HEK293T (cell line): ENCODE data around the gene RNF10.

Source experiments
- CTCF ChIA-PET: fragments of 350-600 bp; formaldehyde crosslinking; extraction: SDS; loops from one replicate; lab custom pipeline; 2021; ENCODE audit warnings: antibody characterized with exemption, inconsistent platforms; lab: Yijun Ruan, JAX
- POLR2A ChIA-PET: fragments of 350-600 bp; formaldehyde crosslinking; extraction: SDS; loops from one replicate; lab custom pipeline; 2020; ENCODE audit warnings: antibody characterized with exemption, inconsistent platforms; lab: Yijun Ruan, JAX
- DNase-seq: peaks from one replicate; pipeline ENCODE4 v3.0.0; 2012; ENCODE audit warnings: mixed read lengths; ENCODE audit errors: extremely low spot score
- ARNT ChIP-seq: fragments of 450-650 bp; IDR thresholded peaks from 2 replicates; pipeline ENCODE4 v1.6.1; 2017; ENCODE audit warnings: mild to moderate bottlenecking
- BHLHE40 ChIP-seq: fragments of 450-650 bp; IDR thresholded peaks from 2 replicates; pipeline ENCODE4 v1.6.1; 2016; ENCODE audit warnings: mild to moderate bottlenecking, moderate library complexity, borderline replicate concordance
- CTBP1 ChIP-seq: fragments of 450-650 bp; IDR thresholded peaks from 2 replicates; pipeline ENCODE4 v1.6.1; 2016; ENCODE audit warnings: borderline replicate concordance
- ELF4 ChIP-seq: fragments of 450-650 bp; IDR thresholded peaks from 2 replicates; pipeline ENCODE4 v1.6.1; 2017; ENCODE audit warnings: antibody characterized with exemption
- FOXA1 ChIP-seq: fragments of 450-650 bp; IDR thresholded peaks from 2 replicates; pipeline ENCODE4 v1.6.1; 2016; ENCODE audit warnings: mild to moderate bottlenecking
- FOXK2 ChIP-seq: fragments of 450-650 bp; IDR thresholded peaks from 2 replicates; pipeline ENCODE4 v1.6.1; 2016; ENCODE audit warnings: mild to moderate bottlenecking
- FOXM1 ChIP-seq: fragments of 450-650 bp; IDR thresholded peaks from 2 replicates; pipeline ENCODE4 v1.6.1; 2017; ENCODE audit warnings: mild to moderate bottlenecking, borderline replicate concordance
- HDGF ChIP-seq: fragments of 450-650 bp; IDR thresholded peaks from 2 replicates; pipeline ENCODE4 v1.6.1; 2017; ENCODE audit warnings: antibody characterized with exemption, borderline replicate concordance
- L3MBTL2 ChIP-seq: fragments of 450-650 bp; conservative IDR thresholded peaks from 2 replicates; pipeline ENCODE4 v1.6.1; 2016; ENCODE audit warnings: mild to moderate bottlenecking
- LEF1 ChIP-seq: fragments of 450-650 bp; IDR thresholded peaks from 2 replicates; pipeline ENCODE4 v1.6.1; 2017; ENCODE audit warnings: mild to moderate bottlenecking, borderline replicate concordance
- NFRKB ChIP-seq: fragments of 450-650 bp; IDR thresholded peaks from 2 replicates; pipeline ENCODE4 v1.6.1; 2016; ENCODE audit warnings: mild to moderate bottlenecking, moderate library complexity
- PKNOX1 ChIP-seq: fragments of 450-650 bp; IDR thresholded peaks from 2 replicates; pipeline ENCODE4 v1.6.1; 2016
- SP1 ChIP-seq: fragments of 450-650 bp; IDR thresholded peaks from 2 replicates; pipeline ENCODE4 v1.6.1; 2017
- SUZ12 ChIP-seq: fragments of 450-650 bp; IDR thresholded peaks from 2 replicates; pipeline ENCODE4 v1.6.1; 2016; ENCODE audit warnings: mild to moderate bottlenecking
- TARDBP ChIP-seq: fragments of 450-650 bp; IDR thresholded peaks from 2 replicates; pipeline ENCODE4 v1.6.1; 2016
- ZNF384 ChIP-seq: fragments of 450-650 bp; IDR thresholded peaks from 2 replicates; pipeline ENCODE4 v1.6.1; 2016

RNF10 gene

GRCh38 chr12:120542166-120542565 lies 8.0 kb downstream of the RNF10 start:
- TF ChIP-seq BHLHE40 (no peak), PKNOX1 (no peak), FOXK2 (no peak), ELF4 (no peak), CTBP1 (no peak), TARDBP (no peak), HDGF (no peak), ARNT (no peak), SUZ12 (no peak), SP1 (no peak), ZNF384 (no peak), LEF1 (no peak), NFRKB (no peak), L3MBTL2 (no peak), FOXA1 (no peak), FOXM1 (no peak)
- no peak for DNase-seq
- ChIA-PET CTCF (no interaction called here), POLR2A (no interaction called here)

GRCh38 chr12:120544691-120545090 lies 10.5 kb downstream of the RNF10 start:
- no peak for TF ChIP-seq ZNF384
- TF ChIP-seq FOXM1: no peak
- TF ChIP-seq ARNT: no peak
- TF ChIP-seq PKNOX1: 0 out of 2 replicates have a peak, but pooled peaks have one; percentile 2
- no peak for TF ChIP-seq SUZ12
- TF ChIP-seq LEF1: no peak
- TF ChIP-seq ELF4: no peak
- ChIA-PET POLR2A (no interaction called here), CTCF (no interaction called here)
- DNase-seq: no peak

GRCh38 chr12:120546050-120546386 lies 11.9 kb downstream of the RNF10 start:
- no peak for TF ChIP-seq FOXM1
- TF ChIP-seq SP1: no peak
- TF ChIP-seq FOXA1: no peak
- no peak for TF ChIP-seq TARDBP
- TF ChIP-seq NFRKB: no peak
- no peak for TF ChIP-seq L3MBTL2
- no peak for TF ChIP-seq LEF1
- TF ChIP-seq SUZ12: no peak
- TF ChIP-seq HDGF: no peak
- TF ChIP-seq ELF4: no peak
- no peak for TF ChIP-seq CTBP1
- POLR2A ChIA-PET: no interaction called here
- CTCF ChIA-PET: interaction anchor here (0.6 to 0.8 kb wide), 2 partner anchors 10 to 21 kb away, joined by 3 to 4 read pairs; no protein-coding TSS in a partner anchor
- DNase-seq: no peak

DNA sequence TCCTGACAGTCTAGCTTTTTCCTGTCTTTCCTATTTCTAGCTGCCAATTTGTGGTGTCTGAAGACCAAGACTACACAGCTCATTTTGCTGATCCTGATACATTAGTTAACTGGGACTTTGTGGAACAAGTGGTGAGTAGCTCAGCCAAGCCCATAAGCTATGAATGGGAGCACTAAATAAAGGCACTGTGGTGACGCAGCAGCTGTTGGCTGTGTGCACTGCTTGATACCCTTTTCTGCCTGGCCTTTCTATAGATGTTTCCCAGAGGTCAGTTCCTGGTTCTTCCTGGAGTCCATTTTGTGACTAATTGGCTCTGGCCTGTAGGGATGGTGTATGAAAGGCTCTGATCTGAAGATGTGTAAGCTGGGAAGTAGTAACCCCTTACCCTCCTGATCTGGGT lies 20.5 kb downstream of the RNF10 start:
- POLR2A ChIA-PET: interaction anchor here (0.7 kb wide), 1 partner anchor 26 kb away, joined by 3 read pairs; the partner anchor contains the start of gene COQ5
- DNase-seq: no peak
- CTCF ChIA-PET: no interaction called here
- no peak for TF ChIP-seq CTBP1
- TF ChIP-seq TARDBP: no peak
- TF ChIP-seq L3MBTL2: no peak
- TF ChIP-seq ELF4: no peak
- TF ChIP-seq BHLHE40: no peak
- TF ChIP-seq FOXM1: no peak
- TF ChIP-seq LEF1: no peak
- no peak for TF ChIP-seq SUZ12
- no peak for TF ChIP-seq ARNT
- no peak for TF ChIP-seq ZNF384
- TF ChIP-seq SP1: no peak
- no peak for TF ChIP-seq PKNOX1
- no peak for TF ChIP-seq HDGF

GRCh38 chr12:120557589-120557988 lies 23.4 kb downstream of the RNF10 start:
- no peak for DNase-seq
- CTCF ChIA-PET: no interaction called here
- TF ChIP-seq BHLHE40 (no peak), CTBP1 (no peak), FOXM1 (no peak), HDGF (no peak), FOXA1 (no peak), PKNOX1 (no peak), ELF4 (no peak), TARDBP (no peak), NFRKB (no peak), LEF1 (no peak), SP1 (no peak), FOXK2 (no peak), ARNT (no peak)
- POLR2A ChIA-PET: no interaction called here

DNA sequence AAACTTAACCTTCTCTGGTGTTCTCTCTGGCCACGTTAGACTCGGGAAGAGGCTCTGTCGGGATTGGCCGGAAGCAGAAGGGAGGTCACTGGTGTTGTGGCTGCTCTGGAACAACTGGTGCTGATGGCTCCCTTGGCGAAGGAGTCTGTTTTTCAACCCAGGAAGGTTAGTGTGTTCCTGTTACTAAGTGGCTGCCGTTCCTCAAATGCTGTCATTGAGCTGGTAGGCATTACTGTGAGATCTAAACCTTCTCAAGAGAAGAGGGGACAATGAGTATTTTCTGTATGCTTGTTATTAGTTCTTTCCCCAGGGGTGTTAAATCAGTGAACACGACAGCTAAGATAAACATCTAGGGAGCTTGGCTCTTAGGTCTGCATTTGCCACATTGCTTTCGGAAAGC lies 28.8 kb downstream of the RNF10 start:
- ChIA-PET CTCF (no interaction called here), POLR2A (no interaction called here)
- TF ChIP-seq LEF1 (no peak), ARNT (no peak), NFRKB (no peak), SUZ12 (no peak), L3MBTL2 (no peak), FOXA1 (no peak), ZNF384 (no peak), TARDBP (no peak), HDGF (no peak), CTBP1 (no peak), FOXK2 (no peak), BHLHE40 (no peak), FOXM1 (no peak), SP1 (no peak)
- no peak for DNase-seq
